Uterus (tissue), 4 donors: Measurements from ENCODE around the gene ADCY9. TPM values are rescaled to one million over a fixed set of nuclear protein-coding genes. Genes with fewer than 3 reads are reported as not detected.

Experiments used
- DNase-seq, 2 donors: peaks; one replicate each; pipeline ENCODE4 v3.0.0-alpha.2; 2019 to 2020
- H3K27ac ChIP-seq, 2 donors: fragments of 200-600 bp; sonication (generic); 1 replicate in 1 of 2; 2 replicates in 1 of 2; pipeline ENCODE4 v1.5.1; 2016 to 2018
- H3K27me3 ChIP-seq, 2 donors: fragments of 200-600 bp; sonication (generic); one replicate each; pipeline ENCODE4 v1.5.1; 2018 to 2019; ENCODE audit warnings: control low read depth in 1 of 2
- H3K36me3 ChIP-seq, 2 donors: fragments of 200-600 bp; sonication (generic); one replicate each; pipeline ENCODE4 v1.5.1; 2019; ENCODE audit warnings: control low read depth in 1 of 2
- H3K4me1 ChIP-seq, 2 donors: fragments of 200-600 bp; sonication (generic); one replicate each; pipeline ENCODE4 v1.5.1; 2018 to 2019; ENCODE audit warnings: control low read depth in 1 of 2
- H3K4me3 ChIP-seq, 2 donors: fragments of 200-600 bp; sonication (generic); 1 replicate in 1 of 2; 2 replicates in 1 of 2; pipeline ENCODE4 v1.5.1; 2018 to 2019; ENCODE audit warnings: mild to moderate bottlenecking in 1 of 2
- H3K9me3 ChIP-seq, 2 donors: fragments of 200-600 bp; sonication (generic); one replicate each; pipeline ENCODE4 v1.5.1; 2019; ENCODE audit warnings: control low read depth in 1 of 2
- POLR2A ChIP-seq, 2 donors: fragments of 450-650 bp; IDR thresholded peaks; one replicate each; pipeline ENCODE4 v1.6.1; 2016; ENCODE audit warnings: antibody characterized with exemption in 2 of 2, mild to moderate bottlenecking in 1 of 2, moderate library complexity in 1 of 2
- intact Hi-C: fragments of 100-400 bp; cut with DNase I; formaldehyde crosslinking; loops from one replicate; pipeline ENCODE4 v1.15.1; 2023; ENCODE audit warnings: low total_unique reads
- total RNA-seq, 4 donors: library from RNA; depleted of rRNA in 3 of 4; stranded (reverse); fragments of >200 nt in 3 of 4; gene quantifications; one replicate each; pipeline versions ENCODE4 v1.1.0 to v1.2.4, GENCODE V29; 2014 to 2023
- TF ChIP-seq, protein P1 (sequence below), 4 experiments: fragments of 200-600 bp in 2 of 4; fragments of 450-650 bp in 2 of 4; sonication (generic) in 2 of 4; IDR thresholded peaks; one replicate each; pipeline ENCODE4 v1.5.1; 2016 to 2019; ENCODE audit warnings: antibody characterized with exemption in 4 of 4, mild to moderate bottlenecking in 2 of 4, moderate library complexity in 1 of 4
- donor health status: DM: yes; HTN: yes; CAD: no.

ADCY9 gene
- total RNA-seq, 4 donors from 2014 or later: 2.8 to 34.7 (median 20.2) TPM

DNA sequence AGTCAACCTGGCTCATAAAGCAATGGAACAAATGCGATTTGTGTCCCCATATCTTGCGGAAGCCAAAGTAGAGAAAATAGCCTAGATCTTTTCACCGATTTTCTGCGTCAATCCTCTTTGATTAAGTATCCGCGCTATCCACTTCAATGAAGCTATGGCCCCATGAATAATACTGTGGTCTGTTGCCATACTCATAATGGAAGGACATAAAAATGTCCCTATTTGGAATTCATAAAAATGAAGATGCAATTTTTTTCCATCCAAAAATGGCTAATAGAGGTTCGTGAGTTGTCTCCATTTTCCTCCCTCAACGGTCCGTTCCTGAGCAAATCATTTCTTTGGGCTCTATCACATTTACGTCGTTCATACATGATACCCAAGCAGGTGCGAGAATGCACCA lies 25.4 kb upstream of the ADCY9 start:
- Histone ChIP-seq H3K27ac (no peak overlapping the region), H3K4me1 (no peaks in the 10 kb centered on the region), H3K36me3 (no peaks in the 10 kb centered on the region), H3K9me3 (no peaks in the 10 kb centered on the region), H3K27me3 (no peaks in the 10 kb centered on the region), H3K4me3 (no peak overlapping the region)
- no peak for DNase-seq
- TF ChIP-seq POLR2A (IDR thresholded peaks at IDR 0.05): no peak
- TF ChIP-seq, protein P1, sequence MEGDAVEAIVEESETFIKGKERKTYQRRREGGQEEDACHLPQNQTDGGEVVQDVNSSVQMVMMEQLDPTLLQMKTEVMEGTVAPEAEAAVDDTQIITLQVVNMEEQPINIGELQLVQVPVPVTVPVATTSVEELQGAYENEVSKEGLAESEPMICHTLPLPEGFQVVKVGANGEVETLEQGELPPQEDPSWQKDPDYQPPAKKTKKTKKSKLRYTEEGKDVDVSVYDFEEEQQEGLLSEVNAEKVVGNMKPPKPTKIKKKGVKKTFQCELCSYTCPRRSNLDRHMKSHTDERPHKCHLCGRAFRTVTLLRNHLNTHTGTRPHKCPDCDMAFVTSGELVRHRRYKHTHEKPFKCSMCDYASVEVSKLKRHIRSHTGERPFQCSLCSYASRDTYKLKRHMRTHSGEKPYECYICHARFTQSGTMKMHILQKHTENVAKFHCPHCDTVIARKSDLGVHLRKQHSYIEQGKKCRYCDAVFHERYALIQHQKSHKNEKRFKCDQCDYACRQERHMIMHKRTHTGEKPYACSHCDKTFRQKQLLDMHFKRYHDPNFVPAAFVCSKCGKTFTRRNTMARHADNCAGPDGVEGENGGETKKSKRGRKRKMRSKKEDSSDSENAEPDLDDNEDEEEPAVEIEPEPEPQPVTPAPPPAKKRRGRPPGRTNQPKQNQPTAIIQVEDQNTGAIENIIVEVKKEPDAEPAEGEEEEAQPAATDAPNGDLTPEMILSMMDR (IDR thresholded peaks at IDR 0.05): no peak
- intact Hi-C loops: no loop called here

DNA sequence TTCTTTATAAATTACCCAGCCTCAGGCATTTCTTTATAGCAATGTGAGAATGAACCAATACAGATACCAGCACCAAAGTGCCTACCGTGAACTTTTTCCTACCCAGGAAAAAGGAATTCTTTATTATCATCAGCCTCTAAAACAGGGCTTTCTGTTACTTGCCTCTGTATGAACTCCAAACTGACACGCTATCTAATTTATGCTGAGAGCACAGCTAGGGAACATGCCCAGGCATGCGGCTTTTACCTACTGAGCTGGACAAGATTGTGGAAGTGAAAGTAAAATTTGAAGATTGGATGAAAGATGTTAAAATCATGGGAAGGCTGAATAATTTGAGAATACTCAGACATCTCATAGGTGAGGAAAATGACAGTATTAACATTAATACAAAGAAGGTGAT lies 24.4 kb upstream of the ADCY9 start:
- no peaks in the 10 kb centered on the region for H3K9me3 ChIP-seq

DNA sequence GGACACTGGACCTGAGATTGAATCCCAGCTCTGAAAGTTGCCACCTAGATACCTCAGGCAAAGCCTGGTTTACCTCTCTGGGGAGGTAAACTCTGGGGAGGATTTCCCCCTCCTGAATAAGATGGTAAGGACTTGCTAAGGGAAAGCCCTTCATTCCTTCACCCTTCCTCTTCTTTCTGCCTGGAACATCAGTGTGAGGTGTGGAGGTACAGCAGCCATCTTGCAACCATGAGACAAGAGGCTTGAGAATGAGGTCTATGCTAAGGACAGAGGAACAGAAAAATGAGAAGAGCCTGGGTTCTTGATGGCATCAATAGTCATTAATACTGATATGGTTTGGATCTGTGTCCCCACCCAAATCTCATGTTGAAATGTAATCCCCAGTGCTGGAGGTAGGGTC lies 23.7 kb upstream of the ADCY9 start:
- Histone ChIP-seq H3K9me3 (no peaks in the 10 kb centered on the region), H3K4me1 (no peaks in the 10 kb centered on the region), H3K4me3 (no peak overlapping the region), H3K27me3 (no peaks in the 10 kb centered on the region), H3K27ac (no peak overlapping the region), H3K36me3 (no peaks in the 10 kb centered on the region)
- intact Hi-C loops: no loop called here
- no peak for DNase-seq
- TF ChIP-seq, protein P1 (IDR thresholded peaks at IDR 0.05): no peak
- no peak for TF ChIP-seq POLR2A (IDR thresholded peaks at IDR 0.05)

More for the DNA sequence above, 24.4 kb upstream of the ADCY9 start:
- H3K4me3 ChIP-seq: no peak overlapping the region
- peak overlapping the region in 1 of 2 donors; percentile 39 for H3K27ac ChIP-seq
- no peaks in the 10 kb centered on the region for H3K4me1 ChIP-seq
- intact Hi-C loops: no loop called here
- DNase-seq: no peak
- no peaks in the 10 kb centered on the region for H3K27me3 ChIP-seq
- TF ChIP-seq, protein P1 (IDR thresholded peaks at IDR 0.05): no peak
- TF ChIP-seq POLR2A (IDR thresholded peaks at IDR 0.05): no peak
- H3K36me3 ChIP-seq: no peaks in the 10 kb centered on the region

DNA sequence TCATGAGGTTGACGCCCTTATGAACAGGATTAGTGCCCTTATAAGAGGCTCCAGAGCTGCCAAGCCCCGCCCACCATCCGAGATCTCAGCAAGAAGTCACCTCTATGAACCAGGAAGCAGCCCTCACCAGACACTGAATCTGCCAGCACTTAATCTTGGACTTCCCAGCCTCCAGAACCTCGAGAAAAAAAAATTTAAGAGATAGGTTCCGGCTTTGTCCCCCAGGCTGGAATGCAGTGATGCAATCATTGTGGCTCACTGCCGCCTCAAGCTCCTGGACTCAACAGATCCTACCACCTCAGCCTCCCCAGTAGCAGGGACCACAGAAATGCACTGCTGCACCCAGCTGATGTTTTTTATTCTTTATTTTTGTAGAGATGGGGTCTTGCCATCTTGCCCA lies 22.5 kb upstream of the ADCY9 start:
- H3K36me3 ChIP-seq: no peaks in the 10 kb centered on the region
- TF ChIP-seq POLR2A (IDR thresholded peaks at IDR 0.05): no peak
- TF ChIP-seq, protein P1 (IDR thresholded peaks at IDR 0.05): no peak
- intact Hi-C loops: no loop called here
- H3K27ac ChIP-seq: no peak overlapping the region
- H3K27me3 ChIP-seq: no peaks in the 10 kb centered on the region
- DNase-seq: no peak
- no peaks in the 10 kb centered on the region for H3K9me3 ChIP-seq
- no peak overlapping the region for H3K4me3 ChIP-seq
- H3K4me1 ChIP-seq: no peaks in the 10 kb centered on the region

- Histone ChIP-seq H3K27ac (no peak overlapping the region), H3K27me3 (no peaks in the 10 kb centered on the region), H3K36me3 (no peaks in the 10 kb centered on the region), H3K4me3 (no peak overlapping the region), H3K9me3 (no peaks in the 10 kb centered on the region), H3K4me1 (no peaks in the 10 kb centered on the region)
- intact Hi-C loops: no loop called here
- TF ChIP-seq, protein P1 (IDR thresholded peaks at IDR 0.05): no peak
- no peak for DNase-seq
These were observed 21.2 kb upstream of the ADCY9 start for GRCh38 chr16:4137438-4137837.
